Dendritic cell treated with granulocyte-macrophage colony-stimulating factor and Interleukin-4, amounts not matched to agents 40 ng/mL and 50 ng/mL, for 4 days (primary cell): Measurements from ENCODE around the gene MMP2.

Source experiments
- H3K27ac Mint-ChIP-seq: one replicate; pipeline ENCODE4 v1.8.0; 2022; ENCODE audit warnings: mild to moderate bottlenecking, mixed read lengths
- H3K27me3 Mint-ChIP-seq: one replicate; pipeline ENCODE4 v1.8.0; 2022; ENCODE audit warnings: mild to moderate bottlenecking, mixed read lengths
- H3K36me3 Mint-ChIP-seq: one replicate; pipeline ENCODE4 v1.8.0; 2022; ENCODE audit warnings: low read depth, mixed read lengths
- H3K4me1 Mint-ChIP-seq: one replicate; pipeline ENCODE4 v1.8.0; 2022; ENCODE audit warnings: low read depth, mixed read lengths
- H3K4me3 Mint-ChIP-seq: one replicate; pipeline ENCODE4 v1.8.0; 2022; ENCODE audit warnings: mild to moderate bottlenecking, moderate library complexity, mixed read lengths
- H3K9me3 Mint-ChIP-seq: one replicate; pipeline ENCODE4 v1.8.0; 2022; ENCODE audit warnings: mixed read lengths
- intact Hi-C: fragments of 100-400 bp; cut with micrococcal nuclease; formaldehyde crosslinking; loops from one replicate; pipeline ENCODE4 v1.15.0; 2022

Gene MMP2

GRCh38 chr16:55475919-55476318, 3.1 kb upstream of the MMP2 start:
- H3K27me3 Mint-ChIP-seq: peaks cover 39% of the 10 kb centered on the region
- no peak overlapping the region for H3K27ac Mint-ChIP-seq
- H3K36me3 Mint-ChIP-seq: no peaks in the 10 kb centered on the region
- peaks cover 27% of the 10 kb centered on the region for H3K4me1 Mint-ChIP-seq
- no peak overlapping the region for H3K4me3 Mint-ChIP-seq
- no peaks in the 10 kb centered on the region for H3K9me3 Mint-ChIP-seq
- intact Hi-C loops: no loop called here

DNA sequence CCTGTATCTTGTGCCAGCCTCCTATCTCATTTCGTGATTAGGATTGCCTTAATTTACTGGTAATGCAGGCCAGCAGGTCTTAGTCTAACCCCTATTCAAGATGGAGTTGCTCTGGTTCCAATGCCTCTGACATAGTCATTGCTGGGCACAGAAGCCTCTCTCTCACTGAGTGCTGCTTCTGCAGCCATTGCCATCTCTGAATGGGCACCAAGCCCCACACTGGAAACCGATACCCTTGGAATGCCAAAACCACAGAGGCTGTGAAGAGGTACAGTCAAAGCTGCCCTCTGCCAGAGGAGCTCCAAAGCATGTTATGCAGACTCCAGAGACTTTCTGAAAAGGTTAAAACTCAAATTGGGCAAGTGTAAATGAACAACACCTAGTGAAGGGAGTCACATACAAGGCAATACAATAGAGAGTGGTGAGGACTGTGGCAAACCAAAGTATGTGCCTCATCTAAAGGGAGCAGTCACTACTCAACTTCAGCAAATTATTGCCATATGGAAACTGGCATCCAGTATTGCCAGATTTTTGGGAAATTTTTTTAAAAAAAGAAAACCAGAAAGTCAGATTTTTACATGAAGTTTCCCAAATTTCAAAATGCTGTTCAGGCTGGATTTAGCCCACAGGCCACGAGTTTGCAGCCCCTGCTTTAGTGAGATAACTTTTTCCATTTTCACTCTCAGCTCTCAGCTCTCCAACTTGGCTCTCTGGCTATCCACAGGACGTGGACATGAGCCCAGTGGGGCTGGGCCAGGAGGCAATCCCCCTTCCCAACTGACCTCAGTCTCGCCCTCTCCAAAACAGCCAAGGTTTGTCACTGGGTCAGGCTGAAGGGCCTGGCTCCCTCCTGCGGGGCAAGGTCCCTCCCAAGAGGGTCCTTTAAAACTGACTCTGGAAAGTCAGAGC, 2.1 kb upstream of the MMP2 start:
- Mint-ChIP-seq H3K36me3 (no peaks in the 10 kb centered on the region), H3K27me3 (peaks cover 42% of the 10 kb centered on the region), H3K27ac (no peak overlapping the region), H3K4me1 (peaks cover 20% of the 10 kb centered on the region), H3K9me3 (no peaks in the 10 kb centered on the region), H3K4me3 (no peak overlapping the region)
- intact Hi-C loops: no loop called here

- Mint-ChIP-seq H3K4me1 (peaks cover 20% of the 10 kb centered on the region), H3K36me3 (no peaks in the 10 kb centered on the region), H3K9me3 (no peaks in the 10 kb centered on the region), H3K4me3 (no peak overlapping the region), H3K27me3 (peaks cover 42% of the 10 kb centered on the region), H3K27ac (no peak overlapping the region)
- intact Hi-C loops: no loop called here
These were observed 1.3 kb upstream of the MMP2 start for GRCh38 chr16:55477736-55478135.

GRCh38 chr16:55479430-55480140, 587 bp downstream of the MMP2 start:
- H3K4me3 Mint-ChIP-seq: no peak overlapping the region
- H3K27me3 Mint-ChIP-seq: peaks cover 42% of the 10 kb centered on the region
- H3K27ac Mint-ChIP-seq: no peak overlapping the region
- H3K4me1 Mint-ChIP-seq: peaks cover 20% of the 10 kb centered on the region
- no peaks in the 10 kb centered on the region for H3K9me3 Mint-ChIP-seq
- intact Hi-C loops: no loop called here
- H3K36me3 Mint-ChIP-seq: no peaks in the 10 kb centered on the region

GRCh38 chr16:55480228-55480655, 1.2 kb downstream of the MMP2 start:
- H3K4me1 Mint-ChIP-seq: peaks cover 20% of the 10 kb centered on the region
- no peaks in the 10 kb centered on the region for H3K9me3 Mint-ChIP-seq
- no peak overlapping the region for H3K27ac Mint-ChIP-seq
- H3K4me3 Mint-ChIP-seq: no peak overlapping the region
- H3K27me3 Mint-ChIP-seq: peaks cover 42% of the 10 kb centered on the region
- intact Hi-C loops: no loop called here
- no peaks in the 10 kb centered on the region for H3K36me3 Mint-ChIP-seq

DNA sequence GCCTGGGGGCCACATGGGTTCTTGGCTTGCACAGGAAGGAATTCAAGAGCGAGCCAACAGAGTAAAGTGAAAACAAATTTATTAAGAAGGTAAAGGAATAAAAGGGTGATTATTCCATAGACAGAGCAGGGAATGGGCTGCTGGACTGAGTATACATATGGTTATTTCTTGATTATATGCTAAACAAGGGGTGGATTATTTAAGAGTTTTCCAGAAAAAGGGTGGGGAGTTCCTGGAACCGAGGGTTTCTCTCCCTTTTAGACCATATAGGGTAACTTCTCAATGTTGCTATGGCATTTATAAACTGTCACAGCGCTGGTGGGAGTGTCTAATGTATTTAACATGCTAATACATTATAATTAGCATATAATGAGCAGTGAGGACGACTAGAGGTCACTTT, 2.0 kb downstream of the MMP2 start:
- Mint-ChIP-seq H3K4me1 (peaks cover 20% of the 10 kb centered on the region), H3K27me3 (peaks cover 42% of the 10 kb centered on the region), H3K9me3 (no peaks in the 10 kb centered on the region), H3K36me3 (no peaks in the 10 kb centered on the region), H3K27ac (no peak overlapping the region), H3K4me3 (no peak overlapping the region)
- intact Hi-C loops: no loop called here

DNA sequence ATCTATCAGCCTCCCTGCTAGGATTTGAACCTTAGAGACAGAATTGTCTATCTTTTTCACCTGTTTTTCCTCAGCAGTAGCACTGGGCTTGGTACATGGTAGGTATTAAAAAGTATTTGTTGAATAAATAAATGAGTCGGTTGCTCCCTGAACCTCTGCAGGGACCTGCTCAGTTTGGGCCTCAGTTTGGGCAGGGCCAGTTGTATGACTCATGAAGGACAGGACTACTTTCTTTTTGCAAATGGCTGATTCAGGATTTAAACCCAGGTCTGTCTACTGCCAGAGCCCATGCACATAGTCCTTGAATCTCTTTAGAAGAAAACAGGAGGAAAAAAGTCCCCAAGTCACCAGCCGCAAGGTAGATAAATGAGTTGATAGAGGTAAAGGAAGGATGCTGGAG, 3.1 kb downstream of the MMP2 start:
- Mint-ChIP-seq H3K4me3 (no peak overlapping the region), H3K9me3 (no peaks in the 10 kb centered on the region), H3K36me3 (no peaks in the 10 kb centered on the region), H3K4me1 (peaks cover 20% of the 10 kb centered on the region), H3K27ac (no peak overlapping the region), H3K27me3 (peaks cover 37% of the 10 kb centered on the region)
- intact Hi-C loops: no loop called here

GRCh38 chr16:55487048-55487803, 8.2 kb downstream of the MMP2 start:
- H3K9me3 Mint-ChIP-seq: no peaks in the 10 kb centered on the region
- intact Hi-C loops: no loop called here
- H3K4me3 Mint-ChIP-seq: no peak overlapping the region
- no peaks in the 10 kb centered on the region for H3K27me3 Mint-ChIP-seq
- H3K36me3 Mint-ChIP-seq: no peaks in the 10 kb centered on the region
- no peaks in the 10 kb centered on the region for H3K4me1 Mint-ChIP-seq
- no peak overlapping the region for H3K27ac Mint-ChIP-seq

DNA sequence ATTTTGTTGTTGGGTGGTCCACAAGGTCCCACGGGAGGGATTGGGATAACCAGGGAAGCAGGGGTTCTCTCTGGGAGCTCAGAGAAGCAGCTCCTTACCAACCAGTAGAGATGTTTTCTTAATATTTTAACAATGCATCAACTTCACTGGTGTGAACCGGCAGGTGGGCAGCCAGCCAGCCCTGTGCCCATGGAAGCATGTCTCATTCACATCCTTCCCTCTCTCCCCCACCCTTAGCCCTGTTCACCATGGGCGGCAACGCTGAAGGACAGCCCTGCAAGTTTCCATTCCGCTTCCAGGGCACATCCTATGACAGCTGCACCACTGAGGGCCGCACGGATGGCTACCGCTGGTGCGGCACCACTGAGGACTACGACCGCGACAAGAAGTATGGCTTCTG, 9.3 kb downstream of the MMP2 start:
- intact Hi-C loops: no loop called here
- no peaks in the 10 kb centered on the region for H3K27me3 Mint-ChIP-seq
- no peaks in the 10 kb centered on the region for H3K36me3 Mint-ChIP-seq
- no peaks in the 10 kb centered on the region for H3K9me3 Mint-ChIP-seq
- H3K4me3 Mint-ChIP-seq: no peak overlapping the region
- H3K27ac Mint-ChIP-seq: no peak overlapping the region
- H3K4me1 Mint-ChIP-seq: no peaks in the 10 kb centered on the region

DNA sequence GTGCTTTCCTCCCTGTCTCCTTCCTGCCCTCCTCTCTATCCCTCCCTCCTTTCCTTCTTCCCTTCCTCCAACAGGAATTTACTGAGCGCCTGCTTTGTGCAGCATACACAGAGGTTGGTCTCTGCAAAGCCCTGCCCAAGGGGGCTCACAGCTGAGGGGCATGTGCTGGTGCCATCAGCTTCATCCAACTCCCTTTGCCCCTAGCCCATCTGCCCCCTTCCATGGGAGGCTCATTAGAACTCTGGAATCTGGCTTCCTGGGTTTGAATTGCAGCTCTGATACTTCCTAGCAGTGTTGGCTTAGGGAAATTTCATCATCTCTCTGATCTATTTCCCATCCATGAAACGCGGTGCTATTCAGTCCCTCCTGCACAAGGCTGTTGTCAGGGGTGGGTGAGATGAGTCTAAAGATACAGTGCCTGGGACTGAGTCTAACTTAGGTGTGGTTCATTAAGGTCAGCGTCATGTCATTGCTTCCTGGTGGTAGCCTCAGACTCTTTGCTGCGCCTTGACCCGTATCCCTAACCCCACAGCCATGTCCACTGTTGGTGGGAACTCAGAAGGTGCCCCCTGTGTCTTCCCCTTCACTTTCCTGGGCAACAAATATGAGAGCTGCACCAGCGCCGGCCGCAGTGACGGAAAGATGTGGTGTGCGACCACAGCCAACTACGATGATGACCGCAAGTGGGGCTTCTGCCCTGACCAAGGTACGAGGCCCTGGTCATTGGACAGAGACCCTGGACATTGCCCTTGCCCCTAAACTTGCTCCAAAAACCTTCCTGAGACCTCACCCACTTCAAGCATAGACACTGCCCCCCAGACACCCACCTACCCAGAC, 10.3 kb downstream of the MMP2 start:
- no peak overlapping the region for H3K4me3 Mint-ChIP-seq
- no peaks in the 10 kb centered on the region for H3K27me3 Mint-ChIP-seq
- no peaks in the 10 kb centered on the region for H3K36me3 Mint-ChIP-seq
- intact Hi-C loops: no loop called here
- no peak overlapping the region for H3K27ac Mint-ChIP-seq
- no peaks in the 10 kb centered on the region for H3K9me3 Mint-ChIP-seq
- H3K4me1 Mint-ChIP-seq: no peaks in the 10 kb centered on the region

- H3K27me3 Mint-ChIP-seq: no peaks in the 10 kb centered on the region
- H3K4me3 Mint-ChIP-seq: no peak overlapping the region
- no peak overlapping the region for H3K27ac Mint-ChIP-seq
- H3K4me1 Mint-ChIP-seq: peaks cover 3% of the 10 kb centered on the region
- no peaks in the 10 kb centered on the region for H3K36me3 Mint-ChIP-seq
- intact Hi-C loops: no loop called here
- H3K9me3 Mint-ChIP-seq: no peaks in the 10 kb centered on the region
These were observed 10.9 kb downstream of the MMP2 start for GRCh38 chr16:55489956-55490265.

DNA sequence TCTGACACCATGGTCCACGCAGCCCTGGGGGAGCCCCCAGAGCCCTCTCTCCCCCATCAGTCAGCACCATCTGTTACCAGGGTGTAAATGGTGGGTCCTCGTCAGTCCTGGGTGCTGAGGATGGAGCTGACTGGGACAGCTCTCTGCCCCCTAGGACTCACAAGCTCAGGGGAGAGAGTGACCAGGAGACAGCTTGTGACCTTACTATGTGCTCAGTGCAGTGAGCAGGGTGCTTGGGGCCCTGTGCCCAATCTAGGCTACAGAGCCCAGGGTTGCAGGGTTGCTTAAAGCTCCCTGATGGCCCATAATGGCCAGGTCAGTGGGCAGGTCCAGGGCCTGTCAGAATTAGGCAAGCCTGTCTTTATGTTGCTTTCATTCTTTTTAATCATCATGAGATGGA, 11.3 kb downstream of the MMP2 start:
- H3K4me1 Mint-ChIP-seq: peaks cover 7% of the 10 kb centered on the region
- H3K9me3 Mint-ChIP-seq: no peaks in the 10 kb centered on the region
- no peak overlapping the region for H3K27ac Mint-ChIP-seq
- H3K27me3 Mint-ChIP-seq: no peaks in the 10 kb centered on the region
- H3K4me3 Mint-ChIP-seq: no peak overlapping the region
- intact Hi-C loops: no loop called here
- no peaks in the 10 kb centered on the region for H3K36me3 Mint-ChIP-seq

DNA sequence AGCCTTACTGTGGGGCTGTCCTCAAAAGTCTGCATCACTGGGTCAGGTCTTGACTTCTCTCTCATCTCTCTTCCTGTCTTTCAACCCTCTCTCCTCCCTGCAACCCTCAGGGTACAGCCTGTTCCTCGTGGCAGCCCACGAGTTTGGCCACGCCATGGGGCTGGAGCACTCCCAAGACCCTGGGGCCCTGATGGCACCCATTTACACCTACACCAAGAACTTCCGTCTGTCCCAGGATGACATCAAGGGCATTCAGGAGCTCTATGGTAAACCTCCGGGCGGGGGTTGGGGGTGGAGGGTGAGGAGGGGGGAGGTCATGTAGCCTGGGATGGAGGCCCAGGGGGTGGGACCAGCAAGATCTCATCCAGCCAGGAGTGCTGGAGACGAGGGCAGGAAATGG, 12.7 kb downstream of the MMP2 start:
- peaks cover under 1% of the 10 kb centered on the region for H3K27me3 Mint-ChIP-seq
- H3K36me3 Mint-ChIP-seq: no peaks in the 10 kb centered on the region
- intact Hi-C loops: no loop called here
- no peak overlapping the region for H3K27ac Mint-ChIP-seq
- H3K9me3 Mint-ChIP-seq: no peaks in the 10 kb centered on the region
- H3K4me3 Mint-ChIP-seq: no peak overlapping the region
- H3K4me1 Mint-ChIP-seq: peaks cover 7% of the 10 kb centered on the region
